ENCODE data around the gene LDHAL6A.

The LDHAL6A gene

GRCh38 chr11:18523084-18523483, 67.4 kb downstream of the LDHAL6A start (continued):
- TF ChIP-seq ZBTB26 (tag by site-specific recombination; optimal IDR thresholded peaks at IDR 0.05) (no peak), ZNF48 (tag by site-specific recombination; IDR thresholded peaks at IDR 0.05) (no peak), KLF16 (tag by site-specific recombination; IDR thresholded peaks at IDR 0.05) (no peak), ZNF626 (tag by site-specific recombination; IDR thresholded peaks at IDR 0.05) (no peak)
- TF ChIP-seq, protein P1, sequence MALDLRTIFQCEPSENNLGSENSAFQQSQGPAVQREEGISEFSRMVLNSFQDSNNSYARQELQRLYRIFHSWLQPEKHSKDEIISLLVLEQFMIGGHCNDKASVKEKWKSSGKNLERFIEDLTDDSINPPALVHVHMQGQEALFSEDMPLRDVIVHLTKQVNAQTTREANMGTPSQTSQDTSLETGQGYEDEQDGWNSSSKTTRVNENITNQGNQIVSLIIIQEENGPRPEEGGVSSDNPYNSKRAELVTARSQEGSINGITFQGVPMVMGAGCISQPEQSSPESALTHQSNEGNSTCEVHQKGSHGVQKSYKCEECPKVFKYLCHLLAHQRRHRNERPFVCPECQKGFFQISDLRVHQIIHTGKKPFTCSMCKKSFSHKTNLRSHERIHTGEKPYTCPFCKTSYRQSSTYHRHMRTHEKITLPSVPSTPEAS (tag by site-specific recombination; IDR thresholded peaks at IDR 0.05): no peak

GRCh38 chr11:18524248-18524647, 68.6 kb downstream of the LDHAL6A start:
- H3K9me3 ChIP-seq (ENCODE audit: control insufficient read depth, insufficient read depth, low read depth, low read length): no peaks in the 10 kb centered on the region
- H3K4me3 ChIP-seq (ENCODE audit: low read depth, low read length): no peak overlapping the region
- no peaks in the 10 kb centered on the region for H3K4me1 ChIP-seq (ENCODE audit: control insufficient read depth, insufficient read depth, low read length)
- peaks cover 3 to 5% of the 10 kb centered on the region in 2 experiments; a peak in 2 of 3 replicates for H3K36me3 ChIP-seq (ENCODE audit: control insufficient read depth in 2 of 2, insufficient read depth in 1 of 2, low read length in 2 of 2)
- POLR2A ChIA-PET: interaction anchor here (0.8 kb wide), 1 partner anchor 11 kb away, joined by 3 read pairs; no protein-coding TSS in a partner anchor
- TF ChIP-seq ZNF121 (tag by site-specific recombination; IDR thresholded peaks at IDR 0.05) (no peak), SP7 (tag by site-specific recombination; IDR thresholded peaks at IDR 0.05) (no peak), IKZF3 (tag by site-specific recombination; IDR thresholded peaks at IDR 0.05) (no peak), GLI2 (tag by site-specific recombination; IDR thresholded peaks at IDR 0.05; ENCODE audit: borderline replicate concordance, low read depth) (no peak), ZSCAN5A (tag by site-specific recombination; IDR thresholded peaks at IDR 0.05) (no peak), ZNF658 (tag by site-specific recombination; IDR thresholded peaks at IDR 0.05) (no peak), ZNF10 (tag by site-specific recombination; IDR thresholded peaks at IDR 0.05) (no peak), HOXD13 (CRISPR knock-in tag; IDR thresholded peaks at IDR 0.05; ENCODE audit: borderline replicate concordance) (no peak), ZNF157 (tag by site-specific recombination; IDR thresholded peaks at IDR 0.05) (no peak), ZNF114 (tag by site-specific recombination; IDR thresholded peaks at IDR 0.05) (no peak), ZNF324 (tag by site-specific recombination; IDR thresholded peaks at IDR 0.05) (no peak), ATF2 (tag by site-specific recombination; IDR thresholded peaks at IDR 0.05; ENCODE audit: low read depth) (no peak)
- TF ChIP-seq, protein P2, sequence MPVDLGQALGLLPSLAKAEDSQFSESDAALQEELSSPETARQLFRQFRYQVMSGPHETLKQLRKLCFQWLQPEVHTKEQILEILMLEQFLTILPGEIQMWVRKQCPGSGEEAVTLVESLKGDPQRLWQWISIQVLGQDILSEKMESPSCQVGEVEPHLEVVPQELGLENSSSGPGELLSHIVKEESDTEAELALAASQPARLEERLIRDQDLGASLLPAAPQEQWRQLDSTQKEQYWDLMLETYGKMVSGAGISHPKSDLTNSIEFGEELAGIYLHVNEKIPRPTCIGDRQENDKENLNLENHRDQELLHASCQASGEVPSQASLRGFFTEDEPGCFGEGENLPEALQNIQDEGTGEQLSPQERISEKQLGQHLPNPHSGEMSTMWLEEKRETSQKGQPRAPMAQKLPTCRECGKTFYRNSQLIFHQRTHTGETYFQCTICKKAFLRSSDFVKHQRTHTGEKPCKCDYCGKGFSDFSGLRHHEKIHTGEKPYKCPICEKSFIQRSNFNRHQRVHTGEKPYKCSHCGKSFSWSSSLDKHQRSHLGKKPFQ (tag by site-specific recombination; IDR thresholded peaks at IDR 0.05): no peak
- TF ChIP-seq, protein P3, sequence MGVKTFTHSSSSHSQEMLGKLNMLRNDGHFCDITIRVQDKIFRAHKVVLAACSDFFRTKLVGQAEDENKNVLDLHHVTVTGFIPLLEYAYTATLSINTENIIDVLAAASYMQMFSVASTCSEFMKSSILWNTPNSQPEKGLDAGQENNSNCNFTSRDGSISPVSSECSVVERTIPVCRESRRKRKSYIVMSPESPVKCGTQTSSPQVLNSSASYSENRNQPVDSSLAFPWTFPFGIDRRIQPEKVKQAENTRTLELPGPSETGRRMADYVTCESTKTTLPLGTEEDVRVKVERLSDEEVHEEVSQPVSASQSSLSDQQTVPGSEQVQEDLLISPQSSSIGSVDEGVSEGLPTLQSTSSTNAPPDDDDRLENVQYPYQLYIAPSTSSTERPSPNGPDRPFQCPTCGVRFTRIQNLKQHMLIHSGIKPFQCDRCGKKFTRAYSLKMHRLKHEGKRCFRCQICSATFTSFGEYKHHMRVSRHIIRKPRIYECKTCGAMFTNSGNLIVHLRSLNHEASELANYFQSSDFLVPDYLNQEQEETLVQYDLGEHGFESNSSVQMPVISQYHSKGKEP (tag by site-specific recombination; IDR thresholded peaks at IDR 0.05): no peak
- TF ChIP-seq, protein P4, sequence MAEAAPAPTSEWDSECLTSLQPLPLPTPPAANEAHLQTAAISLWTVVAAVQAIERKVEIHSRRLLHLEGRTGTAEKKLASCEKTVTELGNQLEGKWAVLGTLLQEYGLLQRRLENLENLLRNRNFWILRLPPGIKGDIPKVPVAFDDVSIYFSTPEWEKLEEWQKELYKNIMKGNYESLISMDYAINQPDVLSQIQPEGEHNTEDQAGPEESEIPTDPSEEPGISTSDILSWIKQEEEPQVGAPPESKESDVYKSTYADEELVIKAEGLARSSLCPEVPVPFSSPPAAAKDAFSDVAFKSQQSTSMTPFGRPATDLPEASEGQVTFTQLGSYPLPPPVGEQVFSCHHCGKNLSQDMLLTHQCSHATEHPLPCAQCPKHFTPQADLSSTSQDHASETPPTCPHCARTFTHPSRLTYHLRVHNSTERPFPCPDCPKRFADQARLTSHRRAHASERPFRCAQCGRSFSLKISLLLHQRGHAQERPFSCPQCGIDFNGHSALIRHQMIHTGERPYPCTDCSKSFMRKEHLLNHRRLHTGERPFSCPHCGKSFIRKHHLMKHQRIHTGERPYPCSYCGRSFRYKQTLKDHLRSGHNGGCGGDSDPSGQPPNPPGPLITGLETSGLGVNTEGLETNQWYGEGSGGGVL (tag by site-specific recombination; IDR thresholded peaks at IDR 0.05): no peak
- TF ChIP-seq, protein P1 (tag by site-specific recombination; IDR thresholded peaks at IDR 0.05): no peak
- CTCF ChIA-PET: no interaction called here
- no peak overlapping the region for H3K27ac ChIP-seq (ENCODE audit: extremely low read depth, low read depth, low read length)

Data from HEK293 (cell line).